ENCODE data around the gene TSPAN9. TPM values are rescaled to one million over a fixed set of nuclear protein-coding genes. Genes with fewer than 3 reads are reported as not detected.

Gene TSPAN9
- total and polyA plus RNA-seq, 10 of the 15 experiments (the other 5 are each of a cell fraction or from before 2014, with no cell fraction given) = 0.03 to 1.0 (median 0.12) TPM; not detected in 5

GRCh38 chr12:3241621-3242020 is 164.4 kb downstream of the TSPAN9 start (continued):
- TF ChIP-seq, protein P1, sequence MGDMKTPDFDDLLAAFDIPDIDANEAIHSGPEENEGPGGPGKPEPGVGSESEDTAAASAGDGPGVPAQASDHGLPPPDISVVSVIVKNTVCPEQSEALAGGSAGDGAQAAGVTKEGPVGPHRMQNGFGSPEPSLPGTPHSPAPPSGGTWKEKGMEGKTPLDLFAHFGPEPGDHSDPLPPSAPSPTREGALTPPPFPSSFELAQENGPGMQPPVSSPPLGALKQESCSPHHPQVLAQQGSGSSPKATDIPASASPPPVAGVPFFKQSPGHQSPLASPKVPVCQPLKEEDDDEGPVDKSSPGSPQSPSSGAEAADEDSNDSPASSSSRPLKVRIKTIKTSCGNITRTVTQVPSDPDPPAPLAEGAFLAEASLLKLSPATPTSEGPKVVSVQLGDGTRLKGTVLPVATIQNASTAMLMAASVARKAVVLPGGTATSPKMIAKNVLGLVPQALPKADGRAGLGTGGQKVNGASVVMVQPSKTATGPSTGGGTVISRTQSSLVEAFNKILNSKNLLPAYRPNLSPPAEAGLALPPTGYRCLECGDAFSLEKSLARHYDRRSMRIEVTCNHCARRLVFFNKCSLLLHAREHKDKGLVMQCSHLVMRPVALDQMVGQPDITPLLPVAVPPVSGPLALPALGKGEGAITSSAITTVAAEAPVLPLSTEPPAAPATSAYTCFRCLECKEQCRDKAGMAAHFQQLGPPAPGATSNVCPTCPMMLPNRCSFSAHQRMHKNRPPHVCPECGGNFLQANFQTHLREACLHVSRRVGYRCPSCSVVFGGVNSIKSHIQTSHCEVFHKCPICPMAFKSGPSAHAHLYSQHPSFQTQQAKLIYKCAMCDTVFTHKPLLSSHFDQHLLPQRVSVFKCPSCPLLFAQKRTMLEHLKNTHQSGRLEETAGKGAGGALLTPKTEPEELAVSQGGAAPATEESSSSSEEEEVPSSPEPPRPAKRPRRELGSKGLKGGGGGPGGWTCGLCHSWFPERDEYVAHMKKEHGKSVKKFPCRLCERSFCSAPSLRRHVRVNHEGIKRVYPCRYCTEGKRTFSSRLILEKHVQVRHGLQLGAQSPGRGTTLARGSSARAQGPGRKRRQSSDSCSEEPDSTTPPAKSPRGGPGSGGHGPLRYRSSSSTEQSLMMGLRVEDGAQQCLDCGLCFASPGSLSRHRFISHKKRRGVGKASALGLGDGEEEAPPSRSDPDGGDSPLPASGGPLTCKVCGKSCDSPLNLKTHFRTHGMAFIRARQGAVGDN (IDR thresholded peaks at IDR 0.05) = no peak
- TF ChIP-seq SREBF2 (IDR thresholded peaks at IDR 0.05; ENCODE audit: low read length) = no peak
- no peak for TF ChIP-seq JUNB (IDR thresholded peaks at IDR 0.05)
- TF ChIP-seq, protein P2, sequence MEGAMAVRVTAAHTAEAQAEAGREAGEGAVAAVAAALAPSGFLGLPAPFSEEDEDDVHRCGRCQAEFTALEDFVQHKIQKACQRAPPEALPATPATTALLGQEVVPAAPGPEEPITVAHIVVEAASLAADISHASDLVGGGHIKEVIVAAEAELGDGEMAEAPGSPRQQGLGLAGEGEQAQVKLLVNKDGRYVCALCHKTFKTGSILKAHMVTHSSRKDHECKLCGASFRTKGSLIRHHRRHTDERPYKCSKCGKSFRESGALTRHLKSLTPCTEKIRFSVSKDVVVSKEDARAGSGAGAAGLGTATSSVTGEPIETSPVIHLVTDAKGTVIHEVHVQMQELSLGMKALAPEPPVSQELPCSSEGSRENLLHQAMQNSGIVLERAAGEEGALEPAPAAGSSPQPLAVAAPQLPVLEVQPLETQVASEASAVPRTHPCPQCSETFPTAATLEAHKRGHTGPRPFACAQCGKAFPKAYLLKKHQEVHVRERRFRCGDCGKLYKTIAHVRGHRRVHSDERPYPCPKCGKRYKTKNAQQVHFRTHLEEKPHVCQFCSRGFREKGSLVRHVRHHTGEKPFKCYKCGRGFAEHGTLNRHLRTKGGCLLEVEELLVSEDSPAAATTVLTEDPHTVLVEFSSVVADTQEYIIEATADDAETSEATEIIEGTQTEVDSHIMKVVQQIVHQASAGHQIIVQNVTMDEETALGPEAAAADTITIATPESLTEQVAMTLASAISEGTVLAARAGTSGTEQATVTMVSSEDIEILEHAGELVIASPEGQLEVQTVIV (IDR thresholded peaks at IDR 0.05; ENCODE audit: borderline replicate concordance, partially characterized antibody) = no peak
- no peak for TF ChIP-seq CHD2 (IDR thresholded peaks at IDR 0.05; ENCODE audit: borderline replicate concordance, low read depth, low read length)
- TF ChIP-seq USF1 (IDR thresholded peaks at IDR 0.05; ENCODE audit: borderline replicate concordance, extremely low read length, insufficient read depth, low read depth, low read length) = no peak
- TF ChIP-seq, protein P3, sequence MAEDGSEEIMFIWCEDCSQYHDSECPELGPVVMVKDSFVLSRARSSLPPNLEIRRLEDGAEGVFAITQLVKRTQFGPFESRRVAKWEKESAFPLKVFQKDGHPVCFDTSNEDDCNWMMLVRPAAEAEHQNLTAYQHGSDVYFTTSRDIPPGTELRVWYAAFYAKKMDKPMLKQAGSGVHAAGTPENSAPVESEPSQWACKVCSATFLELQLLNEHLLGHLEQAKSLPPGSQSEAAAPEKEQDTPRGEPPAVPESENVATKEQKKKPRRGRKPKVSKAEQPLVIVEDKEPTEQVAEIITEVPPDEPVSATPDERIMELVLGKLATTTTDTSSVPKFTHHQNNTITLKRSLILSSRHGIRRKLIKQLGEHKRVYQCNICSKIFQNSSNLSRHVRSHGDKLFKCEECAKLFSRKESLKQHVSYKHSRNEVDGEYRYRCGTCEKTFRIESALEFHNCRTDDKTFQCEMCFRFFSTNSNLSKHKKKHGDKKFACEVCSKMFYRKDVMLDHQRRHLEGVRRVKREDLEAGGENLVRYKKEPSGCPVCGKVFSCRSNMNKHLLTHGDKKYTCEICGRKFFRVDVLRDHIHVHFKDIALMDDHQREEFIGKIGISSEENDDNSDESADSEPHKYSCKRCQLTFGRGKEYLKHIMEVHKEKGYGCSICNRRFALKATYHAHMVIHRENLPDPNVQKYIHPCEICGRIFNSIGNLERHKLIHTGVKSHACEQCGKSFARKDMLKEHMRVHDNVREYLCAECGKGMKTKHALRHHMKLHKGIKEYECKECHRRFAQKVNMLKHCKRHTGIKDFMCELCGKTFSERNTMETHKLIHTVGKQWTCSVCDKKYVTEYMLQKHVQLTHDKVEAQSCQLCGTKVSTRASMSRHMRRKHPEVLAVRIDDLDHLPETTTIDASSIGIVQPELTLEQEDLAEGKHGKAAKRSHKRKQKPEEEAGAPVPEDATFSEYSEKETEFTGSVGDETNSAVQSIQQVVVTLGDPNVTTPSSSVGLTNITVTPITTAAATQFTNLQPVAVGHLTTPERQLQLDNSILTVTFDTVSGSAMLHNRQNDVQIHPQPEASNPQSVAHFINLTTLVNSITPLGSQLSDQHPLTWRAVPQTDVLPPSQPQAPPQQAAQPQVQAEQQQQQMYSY (CRISPR knock-in tag; IDR thresholded peaks at IDR 0.05) = no peak
- no peak for TF ChIP-seq NKRF (conservative IDR thresholded peaks at IDR 0.05)
- TF ChIP-seq BHLHE40 (IDR thresholded peaks at IDR 0.05; ENCODE audit: borderline replicate concordance in 1 of 2, low read depth in 2 of 2, low read length in 1 of 2) = no peak
